K562 (cell line): Measurements from ENCODE around the gene TBC1D2. TPM values are rescaled to one million over a fixed set of nuclear protein-coding genes. Genes with fewer than 3 reads are reported as not detected.

Experiments used
- ARID4B ChIP-seq: sonication (generic); formaldehyde crosslinking; IDR thresholded peaks from 2 replicates; pipeline ENCODE4 v1.8.0; 2022; ENCODE audit warnings: mild to moderate bottlenecking, missing genetic modification reagents
- CHD1 ChIP-seq: fragments of 200-600 bp; sonication (generic); IDR thresholded peaks from one replicate; pipeline ENCODE4 v1.6.1; 2012; ENCODE audit warnings: mild to moderate bottlenecking, moderate library complexity, low read length, inconsistent platforms
- CTCF ChIP-seq, 3 experiments: IDR thresholded peaks in 2 of 3; conservative IDR thresholded peaks in 1 of 3; 2 replicates each; pipeline ENCODE4 v1.5.1; 2011 to 2012; ENCODE audit warnings: low read length in 3 of 3, mild to moderate bottlenecking in 3 of 3, control low read depth in 2 of 3, improper control_type of control experiment in 1 of 3, inconsistent platforms in 1 of 3, low read depth in 1 of 3, mixed read lengths in 1 of 3, moderate library complexity in 1 of 3; ENCODE audit not compliant: insufficient read depth in 2 of 3
- ESRRB ChIP-seq: fragments of 250-450 bp; sonication (Bioruptor Pico); IDR thresholded peaks from 2 replicates; pipeline ENCODE4 v1.5.0; 2020; ENCODE audit warnings: mild to moderate bottlenecking, moderate library complexity, borderline replicate concordance
- HDAC2 ChIP-seq: fragments of 450-650 bp; IDR thresholded peaks from 2 replicates; pipeline ENCODE4 v1.6.1; 2016; ENCODE audit warnings: mild to moderate bottlenecking
- KDM4B ChIP-seq, 2 experiments: fragments of 450-650 bp in 1 of 2; sonication (generic) in 1 of 2; IDR thresholded peaks; 2 replicates each; pipeline ENCODE4 v1.6.1; 2016 to 2017; ENCODE audit warnings: borderline replicate concordance in 2 of 2, antibody characterized with exemption in 1 of 2, low read depth in 1 of 2, mild to moderate bottlenecking in 1 of 2
- NKRF ChIP-seq: fragments of 450-650 bp; IDR thresholded peaks from 2 replicates; pipeline ENCODE4 v1.6.1; 2016; ENCODE audit warnings: borderline replicate concordance
- XRCC5 ChIP-seq: fragments of 200-400 bp; formaldehyde crosslinking; IDR thresholded peaks from 2 replicates; pipeline ENCODE4 v1.6.1; 2017; ENCODE audit warnings: low read depth, mild to moderate bottlenecking, low read length
- YY1 ChIP-seq, 3 experiments: IDR thresholded peaks; 2 replicates each; pipeline ENCODE4 v1.6.1; 2011; ENCODE audit warnings: low read length in 2 of 3, mild to moderate bottlenecking in 2 of 3, moderate library complexity in 2 of 3, borderline replicate concordance in 1 of 3, control low read depth in 1 of 3, low read depth in 1 of 3; ENCODE audit not compliant: insufficient read depth in 3 of 3, insufficient replicate concordance in 2 of 3, control insufficient read depth in 1 of 3, insufficient read length in 1 of 3; ENCODE audit errors: extremely low read depth in 1 of 3
- ZNF311 ChIP-seq: fragments of 250-450 bp; sonication (Bioruptor Pico); IDR thresholded peaks from 2 replicates; pipeline ENCODE4 v1.4.0; 2020; ENCODE audit warnings: mild to moderate bottlenecking, moderate library complexity
- ZNF583 ChIP-seq: fragments of 250-450 bp; sonication (Bioruptor Pico); IDR thresholded peaks from 2 replicates; pipeline ENCODE4 v1.4.0; 2020
- ZNF639 ChIP-seq, 2 experiments: fragments of 200-800 bp in 1 of 2; sonication (Bioruptor generic) in 1 of 2; sonication (generic) in 1 of 2; formaldehyde crosslinking in 1 of 2; IDR thresholded peaks in 1 of 2; conservative IDR thresholded peaks in 1 of 2; 2 replicates each; pipeline versions ENCODE4 v1.5.0 to v1.6.1; 2016 to 2020; ENCODE audit warnings: missing compliant biosample characterization in 1 of 2, missing genetic modification characterization in 1 of 2, missing genetic modification reagents in 1 of 2
- ZNF707 ChIP-seq: fragments of 250-450 bp; sonication (Bioruptor Pico); conservative IDR thresholded peaks from 2 replicates; pipeline ENCODE4 v1.8.0; 2022; ENCODE audit warnings: inconsistent platforms, mild to moderate bottlenecking, moderate library complexity
- ZNF764 ChIP-seq: fragments of 250-450 bp; sonication (Bioruptor Pico); IDR thresholded peaks from 2 replicates; pipeline ENCODE4 v1.4.0; 2020; ENCODE audit warnings: low read depth, mild to moderate bottlenecking, moderate library complexity
- polyA plus RNA-seq, 8 experiments: library from polyadenylated mRNA; depleted of rRNA in 4 of 8; stranded (reverse) in 5 of 8; unstranded in 3 of 8; fragments of >200 nt; fragmentation: Nextera tagmentation in 2 of 8; fragmentation: Illumina TruSeq in 1 of 8; extraction: Ambion mirVana in 2 of 8; extraction: Trizol in 1 of 8; gene quantifications; 2 replicates each; pipeline versions ENCODE4 v1.2.1 to v1.2.3, GENCODE V29; 2011 to 2014; ENCODE audit warnings: inconsistent platforms in 1 of 8, missing spikeins in 1 of 8
- total RNA-seq, 7 experiments: library from RNA; depleted of rRNA in 6 of 7; stranded (reverse); fragments of >200 nt in 6 of 7; fragmentation: Illumina TruSeq in 2 of 7; extraction: Trizol in 2 of 7; gene quantifications; 2 replicates each; pipeline versions ENCODE4 v1.2.1 to v1.2.3, GENCODE V29; 2011 to 2021; ENCODE audit warnings: low replicate concordance in 1 of 7

The TBC1D2 gene
- total and polyA plus RNA-seq, 9 of the 15 experiments (the other 6 are each of a cell fraction or from before 2014, with no cell fraction given) = 0.10 to 7.0 (median 2.5) TPM

- TF ChIP-seq ZNF311 = no peak
- no peak for TF ChIP-seq ZNF764 (CRISPR knock-in tag)
- TF ChIP-seq ESRRB = no peak
- TF ChIP-seq ZNF707 (CRISPR knock-in tag) = no peak
- TF ChIP-seq HDAC2 = 0 out of 2 replicates have a peak, but pooled peaks have one; percentile 14
- TF ChIP-seq YY1 (IDR thresholded peaks at IDR 0.05; ENCODE audit: borderline replicate concordance in 1 of 3, control insufficient read depth in 1 of 3, extremely low read depth in 1 of 3, insufficient read depth in 3 of 3, insufficient read length in 1 of 3, insufficient replicate concordance in 2 of 3, low read depth in 1 of 3, low read length in 2 of 3) = no peak
- peak; percentile 57 for TF ChIP-seq ARID4B (CRISPR knock-in tag)
- TF ChIP-seq CTCF (IDR thresholded peaks at IDR 0.05 in 2 of 3, conservative IDR thresholded peaks at IDR 0.05 in 1 of 3; ENCODE audit: insufficient read depth in 2 of 3, low read depth in 1 of 3, low read length in 3 of 3) = 0 out of 6 replicates have a peak, but pooled peaks of 2 of the 3 experiments have one; percentile 4 to 5
- 0 out of 2 replicates have a peak, but pooled peaks have one; percentile 8 for TF ChIP-seq XRCC5
- no peak for TF ChIP-seq NKRF
- TF ChIP-seq CHD1 = peak; percentile 11
- TF ChIP-seq KDM4B (IDR thresholded peaks at IDR 0.05; ENCODE audit: borderline replicate concordance in 2 of 2, low read depth in 1 of 2) = 0 out of 4 replicates have a peak, but pooled peaks of 1 of the 2 experiments have one; percentile 19
- peak in 1 of 2 experiments; percentile 8; a peak in 1 of 4 replicates for TF ChIP-seq ZNF639 (CRISPR knock-in tag; conservative IDR thresholded peaks at IDR 0.05 in 1 of 2, IDR thresholded peaks at IDR 0.05 in 1 of 2)
- no peak for TF ChIP-seq ZNF583 (CRISPR knock-in tag)
These were observed 330 bp downstream of the TBC1D2 start (continued) for GRCh38 chr9:98255061-98255577.
